GM12864 (cell line): ENCODE results near the gene LPCAT3.
A peak's percentile ranks its signal among the peaks of the same experiment; 100 is the strongest.

Source experiments
- DNase-seq: peaks from one replicate; pipeline ENCODE4 v3.0.0-alpha.2; 2011; ENCODE audit warnings: low read depth
- H3K4me3 ChIP-seq: 2 replicates; pipeline ENCODE4 v1.5.1; 2011; ENCODE audit warnings: mild to moderate bottlenecking, low read depth, low read length, control low read depth
- CTCF ChIP-seq: IDR thresholded peaks from 2 replicates; pipeline ENCODE4 v1.5.1; 2011; ENCODE audit warnings: low read depth, mild to moderate bottlenecking, moderate library complexity, low read length, control low read depth, inconsistent platforms; ENCODE audit errors: missing control alignments

Gene LPCAT3

DNA sequence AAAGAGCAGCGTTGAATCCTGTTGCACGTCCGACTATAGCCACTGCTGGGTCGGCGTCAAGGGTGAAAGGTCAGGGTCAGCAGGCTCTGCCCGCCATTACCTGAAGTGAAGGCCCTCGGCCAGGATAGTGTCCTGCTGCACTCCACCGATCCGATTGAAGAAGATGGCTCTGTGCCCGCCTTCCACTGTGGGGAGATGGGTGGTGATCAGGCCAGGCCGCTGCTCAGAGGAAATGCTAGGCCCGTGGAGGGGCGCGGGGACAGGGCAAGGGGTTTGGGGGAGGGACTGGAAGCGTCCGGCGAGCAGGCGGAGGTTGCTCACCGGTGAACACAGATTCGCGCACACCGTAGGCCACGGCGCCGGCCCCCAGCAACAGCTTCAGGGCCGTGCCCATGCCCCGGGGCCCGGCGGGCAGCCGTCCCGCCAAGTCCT is 48.2 kb downstream of the LPCAT3 start:
- peak overlapping the region; percentile 73 for H3K4me3 ChIP-seq
- DNase-seq, result no peak
- no peak for TF ChIP-seq CTCF

GRCh38 chr12:6968426-6968825 is 49.9 kb downstream of the LPCAT3 start:
- no peak for TF ChIP-seq CTCF
- no peak for DNase-seq
- peak overlapping the region; percentile 73; the same call in 1 of the 2 replicates for H3K4me3 ChIP-seq

DNA sequence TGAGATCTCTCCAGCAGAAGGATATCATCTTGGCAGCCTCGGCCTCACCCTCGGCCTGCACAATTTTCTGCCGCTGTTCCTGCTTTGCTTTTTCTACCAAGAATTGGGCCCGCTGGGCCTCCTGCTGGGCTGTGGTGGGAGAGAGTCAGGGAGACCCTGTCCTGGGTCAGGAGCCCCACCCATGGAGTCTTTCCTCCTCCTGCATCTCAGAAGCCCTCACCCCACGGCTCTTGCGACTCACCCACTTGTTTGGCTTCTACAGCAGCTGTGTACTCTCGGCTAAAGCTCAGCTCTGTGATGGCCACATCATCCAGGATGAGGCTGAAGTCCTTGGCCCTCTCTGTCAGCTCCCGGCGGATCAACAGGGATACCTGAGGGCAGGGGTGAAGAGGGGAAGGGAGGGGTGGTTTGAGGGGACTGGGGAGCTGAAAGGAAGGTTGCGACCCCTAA is 50.6 kb downstream of the LPCAT3 start:
- no peak for TF ChIP-seq CTCF
- DNase-seq, result no peak
- H3K4me3 ChIP-seq, result no peak overlapping the region

- TF ChIP-seq CTCF, result no peak
- H3K4me3 ChIP-seq, result no peak overlapping the region
- no peak for DNase-seq
Measured at GRCh38 chr12:6966351-6966750, 51.9 kb downstream of the LPCAT3 start.

DNA sequence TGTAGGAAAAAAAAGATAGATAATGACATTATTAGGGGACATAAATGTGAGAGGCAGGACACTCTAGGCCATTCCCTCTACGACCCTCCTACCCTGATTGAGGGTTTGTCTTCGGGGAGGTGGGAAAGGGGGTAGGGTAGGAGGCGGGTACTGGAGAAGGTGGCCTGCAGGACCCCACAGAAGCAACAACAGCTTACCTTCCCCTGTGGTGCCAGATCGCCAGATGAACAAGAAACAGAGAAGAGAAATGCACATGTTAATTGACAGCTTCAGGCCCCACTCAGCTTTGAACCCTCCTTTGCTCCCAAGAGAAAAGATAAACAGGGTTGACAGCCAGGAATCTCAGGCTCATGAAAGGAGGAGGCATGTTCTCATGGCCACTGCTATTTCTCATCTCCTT is 52.6 kb downstream of the LPCAT3 start:
- TF ChIP-seq CTCF, result no peak
- H3K4me3 ChIP-seq, result no peak overlapping the region
- no peak for DNase-seq

DNA sequence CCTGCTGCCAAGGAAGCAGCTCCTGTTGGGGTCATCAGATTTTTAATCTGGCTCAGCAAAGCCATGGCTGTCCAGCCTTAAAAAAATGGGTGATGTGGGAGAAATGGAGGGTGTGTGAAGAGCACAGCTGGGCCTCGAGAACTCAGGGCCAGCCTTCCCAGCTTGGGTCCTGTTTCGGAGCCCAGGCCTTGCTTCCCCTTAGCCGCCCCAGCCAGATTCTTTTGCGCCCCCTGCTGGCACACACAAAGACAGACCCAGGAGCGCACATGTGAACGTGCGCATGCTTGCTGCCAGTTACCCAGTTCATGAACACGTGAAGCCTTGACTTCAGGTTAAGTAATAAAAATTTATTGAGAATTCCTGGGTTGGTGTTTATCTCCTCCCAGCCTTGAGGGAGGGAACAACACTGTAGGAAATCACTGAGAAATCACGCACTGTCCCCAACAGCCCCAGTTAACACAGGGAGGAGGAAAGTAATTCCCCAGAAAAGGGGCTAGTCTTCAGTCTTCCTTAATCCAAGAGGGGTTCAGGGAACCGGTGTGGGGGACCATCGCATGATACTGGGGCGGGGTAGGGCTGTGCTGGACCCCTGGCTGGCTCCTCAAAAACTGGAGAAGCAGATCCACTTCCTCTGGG is 53.1 kb downstream of the LPCAT3 start:
- H3K4me3 ChIP-seq, result no peak overlapping the region

More for the DNA sequence above, 53.1 kb downstream of the LPCAT3 start:
- no peak for DNase-seq
- TF ChIP-seq CTCF, result peak; percentile 88
